ENCODE results near the gene TPRG1. TPM values are rescaled to one million over a fixed set of nuclear protein-coding genes. Genes with fewer than 3 reads are reported as not detected.

Gene TPRG1, protein sequence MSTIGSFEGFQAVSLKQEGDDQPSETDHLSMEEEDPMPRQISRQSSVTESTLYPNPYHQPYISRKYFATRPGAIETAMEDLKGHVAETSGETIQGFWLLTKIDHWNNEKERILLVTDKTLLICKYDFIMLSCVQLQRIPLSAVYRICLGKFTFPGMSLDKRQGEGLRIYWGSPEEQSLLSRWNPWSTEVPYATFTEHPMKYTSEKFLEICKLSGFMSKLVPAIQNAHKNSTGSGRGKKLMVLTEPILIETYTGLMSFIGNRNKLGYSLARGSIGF
- 2.7 and 2.9 TPM in 2 replicates for total RNA-seq

- intact Hi-C loops (cut with micrococcal nuclease), result no loop called here
Observed at GRCh38 chr3:189171707-189172106, at the start of gene TPRG1. Gene TPRG1, plus strand, starts transcription at chr3:189171971. Its CDS starts 35,414 bp downstream, at chr3:189207385.

DNA sequence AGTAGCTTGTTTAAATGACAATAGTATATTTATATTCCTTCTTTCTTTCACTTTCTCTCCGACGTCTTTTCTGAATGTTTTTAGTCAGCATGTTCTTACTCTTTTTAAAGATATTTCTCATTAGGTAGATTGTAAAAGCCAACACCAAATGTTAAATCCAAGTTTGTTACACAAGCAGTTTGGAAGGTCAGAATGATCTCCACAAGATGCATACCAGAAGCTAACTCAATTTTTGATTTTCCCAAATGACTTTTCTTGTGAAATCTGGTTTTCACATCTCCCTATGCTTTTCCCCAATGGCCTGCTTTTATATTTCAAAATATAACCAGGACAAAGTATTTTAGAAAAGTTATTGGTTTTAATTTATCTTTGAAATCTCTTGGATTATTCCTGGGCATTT is 49.7 kb upstream of the TPRG1 start:
- intact Hi-C loops (cut with micrococcal nuclease), result no loop called here

DNA sequence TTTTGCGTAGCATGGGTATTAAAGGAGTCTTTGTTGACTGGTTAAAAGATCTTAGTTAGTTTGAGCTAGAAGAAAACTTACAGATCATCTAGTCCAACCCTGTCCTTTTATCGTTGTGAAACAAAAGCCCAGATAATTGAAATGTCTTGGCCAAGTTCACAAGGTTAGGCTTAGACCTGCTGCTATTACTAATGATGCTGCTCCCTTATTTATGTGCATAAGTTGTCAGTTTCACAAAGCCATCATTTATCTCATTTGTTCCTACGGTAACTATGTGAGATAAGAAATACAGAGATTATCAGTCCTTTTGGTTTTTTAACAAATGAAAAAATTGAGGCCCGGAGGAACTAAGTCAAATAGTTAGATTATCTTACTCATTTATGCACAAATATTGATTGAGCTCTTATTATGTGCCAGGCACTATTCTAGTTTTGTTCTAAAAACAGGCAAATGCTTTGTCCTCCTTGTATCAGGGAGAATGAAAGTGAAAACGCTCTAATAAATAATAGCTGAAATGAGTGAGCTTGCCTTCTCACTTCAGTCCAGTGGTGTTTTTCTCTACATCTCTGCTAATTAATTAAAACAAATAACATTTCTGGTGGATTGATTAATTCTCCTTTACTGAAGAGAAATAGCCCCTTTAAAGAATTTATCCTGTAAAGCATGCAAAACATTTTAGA is 49.1 kb upstream of the TPRG1 start:
- intact Hi-C loops (cut with micrococcal nuclease), result no loop called here

DNA sequence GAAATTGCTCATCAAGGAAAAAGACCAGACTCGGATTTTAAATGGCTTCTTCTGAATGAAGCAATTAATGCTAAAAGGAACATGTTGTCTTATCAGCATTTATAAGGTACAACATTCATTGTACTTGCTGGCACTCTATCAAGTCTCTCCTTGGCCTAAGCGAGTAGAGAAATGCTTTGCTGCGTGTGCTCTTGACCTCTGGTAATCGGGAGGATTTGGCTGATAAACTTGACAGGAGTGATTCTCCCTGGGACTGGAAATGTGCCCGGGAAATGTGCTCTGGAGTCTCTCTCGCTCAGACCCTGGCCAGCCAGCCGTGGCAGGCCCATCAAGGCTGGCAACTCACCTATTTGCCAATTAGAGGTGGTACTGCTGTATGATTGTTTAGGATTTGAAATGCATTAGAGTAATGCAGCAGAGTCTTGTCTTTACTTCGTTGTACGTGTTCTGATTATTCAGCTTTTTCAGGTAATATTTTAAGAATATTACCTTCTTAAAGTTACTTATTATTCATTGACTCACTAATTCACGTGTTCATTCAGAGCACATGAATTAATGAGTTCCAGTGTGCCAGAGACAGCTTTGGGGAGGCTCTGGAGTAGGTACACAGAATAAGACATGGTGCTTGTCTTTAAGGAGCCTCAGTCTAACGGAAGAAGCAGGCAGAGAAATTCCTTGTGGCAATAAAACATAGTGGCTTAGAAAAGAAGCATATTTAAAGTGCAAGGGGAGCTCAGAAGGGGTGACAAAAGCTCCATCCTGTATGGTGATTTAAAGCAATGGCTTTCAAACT is 48.0 kb upstream of the TPRG1 start:
- intact Hi-C loops (cut with micrococcal nuclease), result no loop called here

DNA sequence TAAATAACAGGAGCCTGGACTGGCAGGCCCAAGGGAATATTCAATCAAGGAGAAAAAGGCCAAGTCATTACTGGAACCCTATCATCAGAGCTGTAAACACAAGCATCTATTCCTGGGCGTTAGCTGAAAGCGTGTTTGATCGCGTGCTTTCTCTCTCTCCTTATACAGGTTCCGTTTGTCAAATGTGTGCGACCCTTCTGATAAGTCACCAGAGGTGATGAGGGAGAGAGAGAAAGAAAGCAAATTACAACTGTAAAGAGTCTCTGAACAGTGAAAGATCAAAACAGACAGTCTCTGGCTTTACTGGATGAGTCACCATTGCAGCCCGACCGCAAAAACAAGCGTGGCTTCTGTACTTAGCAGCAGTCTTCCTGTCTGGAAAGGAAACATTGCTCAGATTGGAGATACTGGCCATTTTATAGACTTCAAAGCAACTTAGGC is 39.5 kb upstream of the TPRG1 start:
- intact Hi-C loops (cut with micrococcal nuclease), result loop anchor here (1.0 to 5.0 kb wide), 16 partner anchors 12 to 1764 kb away; partner anchors contain the start of genes IL1RAP, LPP and RTP4

- intact Hi-C loops (cut with micrococcal nuclease), result loop anchor here (1.0 to 5.0 kb wide), 16 partner anchors 11 to 1765 kb away; partner anchors contain the start of genes IL1RAP, LPP and RTP4
Observed at GRCh38 chr3:189132839-189133238, 38.9 kb upstream of the TPRG1 start.

- intact Hi-C loops (cut with micrococcal nuclease), result loop anchor here (2.0 to 5.0 kb wide), 8 partner anchors 191 to 1379 kb away; partner anchors contain the start of genes IL1RAP and LPP
Observed at GRCh38 chr3:189133768-189134167, 38.0 kb upstream of the TPRG1 start.

DNA sequence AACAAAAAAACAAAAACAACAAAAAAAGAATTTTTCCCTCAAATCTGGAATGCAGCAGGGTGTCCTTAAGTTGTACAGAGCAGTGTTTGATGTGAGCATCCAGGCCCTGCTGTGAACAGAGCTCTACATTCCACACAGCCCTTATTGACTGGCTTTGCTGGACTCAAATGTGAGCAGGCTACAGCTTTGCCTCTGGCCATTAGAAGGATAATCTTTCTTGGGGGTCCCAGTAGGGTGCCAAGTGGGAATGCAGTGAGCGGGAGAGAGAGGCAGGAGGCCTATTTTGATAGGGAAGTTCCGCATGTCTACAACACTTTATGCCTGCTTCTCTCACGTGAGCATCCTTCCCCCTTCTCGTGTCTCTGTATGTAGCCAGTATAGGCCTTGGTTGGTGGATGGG is 34.4 kb upstream of the TPRG1 start:
- intact Hi-C loops (cut with micrococcal nuclease), result no loop called here

- intact Hi-C loops (cut with micrococcal nuclease), result no loop called here
Observed at GRCh38 chr3:189138901-189139610, 32.7 kb upstream of the TPRG1 start.

- intact Hi-C loops (cut with micrococcal nuclease), result no loop called here
Observed at GRCh38 chr3:189139611-189139940, 32.2 kb upstream of the TPRG1 start.

DNA sequence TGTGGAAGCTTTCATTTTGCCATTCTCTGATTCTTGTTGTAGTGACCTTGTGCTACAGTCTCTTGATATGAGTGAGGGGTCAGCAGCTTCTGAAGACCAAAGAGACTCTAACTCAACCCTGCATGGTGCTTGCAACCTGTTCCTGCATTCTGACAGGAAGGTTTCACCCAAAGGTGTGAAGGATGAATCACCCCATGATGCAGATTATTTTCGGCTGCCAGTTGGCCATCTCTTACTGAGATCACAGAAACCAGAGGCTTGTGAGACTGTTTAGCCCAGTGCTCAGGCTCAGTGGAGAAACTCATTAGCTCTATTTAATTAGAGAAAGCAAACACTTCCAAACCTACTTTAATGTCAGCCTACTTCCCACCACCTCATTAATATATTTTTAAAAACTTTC is 29.2 kb upstream of the TPRG1 start:
- intact Hi-C loops (cut with micrococcal nuclease), result loop anchor here (10.0 kb wide), 2 partner anchors 802 to 818 kb away; no protein-coding TSS in a partner anchor

- intact Hi-C loops (cut with micrococcal nuclease), result loop anchor here (10.0 kb wide), 2 partner anchors 801 to 819 kb away; no protein-coding TSS in a partner anchor
Observed at GRCh38 chr3:189143321-189143720, 28.4 kb upstream of the TPRG1 start.

DNA sequence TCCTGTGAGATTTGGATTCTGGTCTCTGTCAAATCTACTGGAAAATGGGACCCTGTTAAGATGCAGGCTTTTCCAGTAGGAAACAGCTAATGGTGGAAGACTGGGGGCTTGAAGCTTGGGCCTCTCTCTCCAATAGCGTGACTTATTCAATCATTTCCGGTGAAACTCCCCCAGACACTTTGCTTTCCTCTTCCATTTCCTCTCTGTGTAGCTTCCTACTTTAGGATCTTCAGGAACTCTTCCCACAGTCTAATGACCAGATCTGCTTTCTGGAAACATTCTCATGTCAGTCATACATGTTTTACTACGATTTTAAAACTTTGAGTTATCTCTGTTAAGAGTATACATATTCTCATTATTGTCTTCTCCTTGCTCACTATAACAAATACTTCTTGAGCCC is 28.0 kb upstream of the TPRG1 start:
- intact Hi-C loops (cut with micrococcal nuclease), result loop anchor here (1.0 to 10.0 kb wide), 7 partner anchors 11 to 1403 kb away; no protein-coding TSS in a partner anchor

GRCh38 chr3:189144645-189145044 is 27.1 kb upstream of the TPRG1 start:
- intact Hi-C loops (cut with micrococcal nuclease), result loop anchor here (1.0 to 10.0 kb wide), 9 partner anchors 12 to 1527 kb away; partner anchors contain the start of gene LPP

- intact Hi-C loops (cut with micrococcal nuclease), result loop anchor here (5.0 to 10.0 kb wide), 4 partner anchors 798 to 1530 kb away; partner anchors contain the start of gene LPP
Observed at GRCh38 chr3:189146848-189147247, 24.9 kb upstream of the TPRG1 start.

GRCh38 chr3:189148081-189148507 is 23.7 kb upstream of the TPRG1 start:
- intact Hi-C loops (cut with micrococcal nuclease), result loop anchor here (1.0 to 10.0 kb wide), 11 partner anchors 107 to 1829 kb away; partner anchors contain the start of gene LPP

DNA sequence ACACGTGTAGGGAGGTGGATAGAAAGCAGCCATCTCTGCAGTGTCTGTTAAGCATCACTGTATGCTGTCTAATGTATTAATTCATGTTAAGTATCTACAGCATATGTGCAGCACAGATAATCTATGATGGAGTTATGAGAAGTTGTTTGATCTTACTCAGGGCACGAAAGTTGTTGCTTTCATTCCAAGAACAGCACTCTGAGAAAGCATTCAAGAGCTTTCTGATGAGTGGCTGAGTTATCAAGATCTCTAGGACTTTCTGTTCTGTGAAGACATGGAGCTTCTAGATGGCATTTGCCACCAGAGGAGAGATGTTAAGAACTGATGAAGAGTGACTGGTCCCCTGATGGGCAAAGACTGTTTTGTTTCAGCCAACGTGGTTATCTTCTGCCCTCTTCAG is 22.6 kb upstream of the TPRG1 start:
- intact Hi-C loops (cut with micrococcal nuclease), result loop anchor here (5.0 to 10.0 kb wide), 4 partner anchors 796 to 1532 kb away; partner anchors contain the start of gene LPP

DNA sequence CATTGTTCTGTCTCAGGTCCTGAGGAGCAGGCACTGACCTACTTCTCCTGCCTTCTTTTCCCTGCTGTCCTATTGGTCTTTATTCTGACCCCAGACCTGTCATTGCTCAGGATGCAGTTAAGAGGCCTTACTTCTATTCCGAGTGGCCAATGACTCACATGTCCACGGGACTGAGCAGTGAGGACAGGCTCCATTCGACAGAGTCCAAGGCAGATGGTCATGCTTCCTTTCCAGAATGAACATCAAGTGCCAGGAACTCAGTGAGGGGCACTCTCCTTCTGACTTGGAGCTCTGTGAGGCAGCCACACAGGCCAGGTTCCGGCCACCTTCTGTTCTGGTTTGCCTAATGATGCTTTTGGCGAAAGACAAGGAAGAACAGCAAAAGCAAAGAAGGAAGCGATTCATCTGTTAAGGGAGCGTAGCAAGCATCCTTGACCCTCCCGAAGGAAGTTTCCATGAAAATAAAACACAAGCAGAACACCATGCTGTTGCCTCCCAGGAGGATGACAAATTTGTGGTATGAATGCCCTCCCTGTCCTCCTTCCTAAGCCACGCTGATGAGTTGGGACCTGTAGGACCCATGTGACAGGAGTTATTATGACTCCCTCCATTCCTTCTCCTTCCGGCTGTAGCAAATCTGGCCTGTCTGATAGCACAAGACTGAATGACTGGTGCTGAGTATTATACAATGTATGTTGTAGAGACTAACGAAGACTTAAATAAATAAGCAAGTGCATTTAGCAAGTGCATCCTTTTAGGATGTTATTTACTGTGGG is 14.4 kb upstream of the TPRG1 start:
- intact Hi-C loops (cut with micrococcal nuclease), result no loop called here

DNA sequence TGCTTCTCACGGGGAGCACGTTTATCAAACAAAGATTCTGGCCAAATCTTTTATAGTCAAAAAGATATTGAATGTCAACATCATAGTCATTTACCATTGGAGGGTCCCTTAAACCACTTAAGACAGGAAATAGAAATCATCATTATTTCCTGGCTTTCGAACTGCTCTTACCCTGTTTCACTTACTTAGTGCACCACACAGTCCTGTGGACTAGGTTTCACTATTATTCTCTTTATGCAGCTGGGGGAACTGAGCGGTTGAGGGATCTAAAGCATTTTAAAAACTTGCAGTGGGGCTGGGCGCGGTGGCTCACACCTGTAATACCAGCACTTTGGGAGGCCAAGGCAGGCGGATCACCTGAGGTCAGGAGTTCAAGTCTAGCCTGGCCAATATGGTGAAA is 13.7 kb upstream of the TPRG1 start:
- intact Hi-C loops (cut with micrococcal nuclease), result no loop called here
